ENCODE results near the gene EIF4ENIF1. TPM values are rescaled to one million over a fixed set of nuclear protein-coding genes. Genes with fewer than 3 reads are reported as not detected.

Gene EIF4ENIF1
- total RNA-seq, 1 experiment from 2014 or later: 36.3 TPM

DNA sequence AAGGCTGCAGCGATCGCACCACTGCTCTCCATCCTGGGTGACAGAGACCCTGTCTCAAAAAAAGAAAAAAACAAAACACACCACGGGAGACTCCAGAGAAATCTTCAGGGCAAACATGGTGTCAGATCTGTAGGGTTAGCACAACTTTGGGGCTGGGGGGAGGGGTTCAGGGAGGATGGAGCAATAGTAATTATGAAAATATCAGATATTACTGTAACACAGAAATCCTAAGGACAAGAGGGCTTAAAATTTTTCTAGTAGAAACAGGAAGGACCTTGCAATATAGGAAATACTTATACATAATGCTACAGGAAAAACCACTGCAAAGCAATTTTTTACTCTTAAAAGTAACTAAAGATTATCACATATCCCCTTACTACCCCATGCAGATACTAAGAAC, 13.8 kb downstream of the EIF4ENIF1 start:
- TF ChIP-seq, protein P1, sequence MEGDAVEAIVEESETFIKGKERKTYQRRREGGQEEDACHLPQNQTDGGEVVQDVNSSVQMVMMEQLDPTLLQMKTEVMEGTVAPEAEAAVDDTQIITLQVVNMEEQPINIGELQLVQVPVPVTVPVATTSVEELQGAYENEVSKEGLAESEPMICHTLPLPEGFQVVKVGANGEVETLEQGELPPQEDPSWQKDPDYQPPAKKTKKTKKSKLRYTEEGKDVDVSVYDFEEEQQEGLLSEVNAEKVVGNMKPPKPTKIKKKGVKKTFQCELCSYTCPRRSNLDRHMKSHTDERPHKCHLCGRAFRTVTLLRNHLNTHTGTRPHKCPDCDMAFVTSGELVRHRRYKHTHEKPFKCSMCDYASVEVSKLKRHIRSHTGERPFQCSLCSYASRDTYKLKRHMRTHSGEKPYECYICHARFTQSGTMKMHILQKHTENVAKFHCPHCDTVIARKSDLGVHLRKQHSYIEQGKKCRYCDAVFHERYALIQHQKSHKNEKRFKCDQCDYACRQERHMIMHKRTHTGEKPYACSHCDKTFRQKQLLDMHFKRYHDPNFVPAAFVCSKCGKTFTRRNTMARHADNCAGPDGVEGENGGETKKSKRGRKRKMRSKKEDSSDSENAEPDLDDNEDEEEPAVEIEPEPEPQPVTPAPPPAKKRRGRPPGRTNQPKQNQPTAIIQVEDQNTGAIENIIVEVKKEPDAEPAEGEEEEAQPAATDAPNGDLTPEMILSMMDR (conservative IDR thresholded peaks at IDR 0.05): no peak
- no peak overlapping the region for H2BK12ac ChIP-seq (ENCODE audit: insufficient read length, low read depth, low read length)
- H4K20me1 ChIP-seq (ENCODE audit: control insufficient read depth, insufficient read depth, insufficient read length): no peaks in the 10 kb centered on the region
- peaks cover 18 to 46% (median 26%) of the 10 kb centered on the region in 3 experiments for H3K36me3 Mint-ChIP-seq (ENCODE audit: insufficient read depth in 1 of 3, low read depth in 3 of 3)
- no peaks in the 10 kb centered on the region for H3K4me1 Mint-ChIP-seq
- no peak overlapping the region for H3K27ac ChIP-seq (ENCODE audit: insufficient read length, low read depth, low read length)
- H2AFZ ChIP-seq (ENCODE audit: low read length): no peak overlapping the region
- no peak overlapping the region for H3K18ac ChIP-seq (ENCODE audit: insufficient read length, low read depth, low read length)
- H3K4me3 Mint-ChIP-seq: no peak overlapping the region
- no peak overlapping the region for H3K56ac ChIP-seq (ENCODE audit: insufficient read length, low read depth, low read length)
- no peaks in the 10 kb centered on the region for H3K79me2 ChIP-seq (ENCODE audit: insufficient read depth, low read length)
- 0 out of 7 replicates have a peak overlapping the region, but pooled peaks of 1 of the 3 experiments have one; percentile 28 for H3K27ac Mint-ChIP-seq
- H3K23ac ChIP-seq (ENCODE audit: insufficient read length, low read depth, low read length): no peak overlapping the region
- H3K9ac ChIP-seq (ENCODE audit: extremely low read depth, insufficient read length, low read length): no peak overlapping the region
- H3K27me3 ChIP-seq (ENCODE audit: insufficient read depth, low read length): no peaks in the 10 kb centered on the region
- H3T11ph ChIP-seq (ENCODE audit: low read length): no peak overlapping the region
- H3K27me3 Mint-ChIP-seq (ENCODE audit: low read depth): no peaks in the 10 kb centered on the region; the same call in 1 of the 2 replicates
- no peaks in the 10 kb centered on the region for H3K23me2 ChIP-seq (ENCODE audit: insufficient read length, low read depth, low read length, poor library complexity, severe bottlenecking)
- H2BK120ac ChIP-seq (ENCODE audit: low read depth, low read length, poor library complexity, severe bottlenecking): no peak overlapping the region
- WGBS (ENCODE audit: extremely low coverage, insufficient read length, low lambda C conversion rate): no CpG with 5 or more reads among the region's 3 CpGs
- H3K14ac ChIP-seq (ENCODE audit: insufficient read depth, low read length): no peak overlapping the region
- peaks cover 2% of the 10 kb centered on the region for H3K79me1 ChIP-seq (ENCODE audit: insufficient read depth, low read depth, low read length, poor library complexity, severe bottlenecking)
- H2AK5ac ChIP-seq (ENCODE audit: insufficient read length, low read length): no peak overlapping the region
- no peak overlapping the region for H4K5ac ChIP-seq (ENCODE audit: insufficient read length, low read depth, low read length)
- H3K4me1 ChIP-seq (ENCODE audit: insufficient read depth, low read length): no peaks in the 10 kb centered on the region
- no peak overlapping the region for H2BK20ac ChIP-seq (ENCODE audit: low read depth, low read length, poor library complexity, severe bottlenecking)
- H4K8ac ChIP-seq (replicated peaks; ENCODE audit: insufficient read length, low read depth, low read length): no peak overlapping the region
- no peak for DNase-seq
- H4K91ac ChIP-seq (ENCODE audit: insufficient read length, low read depth, low read length): no peak overlapping the region
- no peaks in the 10 kb centered on the region for H3K9me3 Mint-ChIP-seq
- no peak overlapping the region for H3K4me2 ChIP-seq (ENCODE audit: insufficient read depth, insufficient read length, low read length)
- H2BK15ac ChIP-seq (ENCODE audit: low read depth, low read length): no peak overlapping the region
- no peaks in the 10 kb centered on the region for H3K9me3 ChIP-seq (ENCODE audit: control insufficient read depth, low read depth, low read length)
- H2BK5ac ChIP-seq (ENCODE audit: insufficient read length, low read length): no peak overlapping the region
- H3K4ac ChIP-seq (ENCODE audit: low read depth, low read length): no peak overlapping the region

Measured in H9 (cell line).